ENCODE data around the gene NPHS1.
"Not testable (repeated sequence)": the region's sequence is repeated elsewhere in the genome, so short reads cannot be mapped to it uniquely, and the experiment has no call there.

Gene NPHS1

DNA sequence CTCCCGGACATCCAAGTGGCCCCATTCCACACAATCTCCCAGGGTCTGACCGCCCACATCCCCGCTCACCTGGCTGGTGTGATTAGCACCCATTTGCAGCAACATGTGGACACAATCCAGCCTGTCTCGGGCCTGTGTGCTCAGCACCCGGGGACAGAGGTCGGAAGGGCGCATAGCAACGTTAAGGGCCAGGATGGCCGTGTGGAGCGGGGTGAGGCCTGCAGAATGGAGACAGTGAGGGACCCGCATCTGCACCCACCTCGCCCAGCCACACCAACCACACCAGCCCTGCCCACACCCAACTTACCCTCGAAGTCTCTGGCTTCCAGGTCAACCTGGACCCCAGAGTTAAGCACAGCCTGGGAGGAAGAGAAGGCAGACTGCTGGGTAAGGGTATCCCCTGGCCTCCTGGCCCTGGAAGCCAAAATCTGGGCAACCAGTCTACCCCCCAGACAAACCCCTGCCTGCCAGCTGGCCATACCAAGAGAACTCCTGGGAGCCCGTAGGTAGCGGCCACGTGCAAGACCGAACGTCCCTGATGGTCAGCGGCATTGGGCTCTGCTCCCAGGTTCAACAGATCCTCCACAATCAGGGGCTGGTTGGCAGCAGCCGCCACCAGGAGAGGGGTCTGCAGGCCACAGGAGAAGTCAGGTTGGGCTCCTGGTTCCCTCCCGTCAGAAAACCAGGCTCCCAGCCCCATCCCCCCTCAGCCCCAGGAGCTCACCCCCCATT is 43.8 kb upstream of the NPHS1 start:
- peaks cover 5% of the 10 kb centered on the region; the same call in 1 of the 2 replicates for H3K36me3 ChIP-seq (ENCODE audit: insufficient read depth, low read length)
- no peak overlapping the region for H3K4me3 ChIP-seq
- DNase-seq (ENCODE audit: low read depth, low spot score) = no peak
- H3K27ac ChIP-seq = no peak overlapping the region
- no peak overlapping the region for H3K9ac ChIP-seq (ENCODE audit: insufficient read length)
- TF ChIP-seq POLR2AphosphoS5 (IDR thresholded peaks at IDR 0.05; ENCODE audit: borderline replicate concordance, low read depth, low read length) (no peak), EZH2 (IDR thresholded peaks at IDR 0.05) (no peak), FOXP2 (optimal IDR thresholded peaks at IDR 0.05; ENCODE audit: control extremely low read depth, extremely low read length, insufficient read depth) (no peak)
- H3K9me3 ChIP-seq (ENCODE audit: low read depth, low read length) = no peaks in the 10 kb centered on the region

DNA sequence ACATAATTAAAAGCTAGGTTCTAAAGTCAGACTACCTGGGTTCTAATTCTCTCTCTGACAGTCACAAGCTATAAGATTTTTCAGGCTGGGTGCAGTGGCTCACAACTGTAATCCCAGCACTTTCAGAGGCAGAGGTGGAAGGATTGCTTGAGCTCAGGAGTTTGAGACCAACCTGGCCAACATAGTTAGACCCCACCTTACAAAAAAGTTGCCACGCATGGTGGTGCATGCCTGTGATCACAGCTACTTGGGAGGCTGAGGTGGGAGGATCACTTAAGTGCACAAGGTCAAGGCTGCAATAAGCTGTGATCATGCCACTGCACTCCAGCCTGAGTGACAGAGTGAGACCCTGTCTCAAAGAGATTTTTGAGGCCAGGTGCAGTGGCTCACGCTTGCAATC is 42.0 kb upstream of the NPHS1 start:
- TF ChIP-seq FOXP2 (optimal IDR thresholded peaks at IDR 0.05; ENCODE audit: control extremely low read depth, extremely low read length, insufficient read depth) (no peak), POLR2AphosphoS5 (IDR thresholded peaks at IDR 0.05; ENCODE audit: borderline replicate concordance, low read depth, low read length) (no peak), EZH2 (IDR thresholded peaks at IDR 0.05) (no peak)
- Histone ChIP-seq H3K9me3 (ENCODE audit: low read depth, low read length) (no peaks in the 10 kb centered on the region), H3K9ac (ENCODE audit: insufficient read length) (no peak overlapping the region), H3K36me3 (ENCODE audit: insufficient read depth, low read length) (peaks cover 10% of the 10 kb centered on the region; the same call in 1 of the 2 replicates), H3K4me3 (no peak overlapping the region), H3K27ac (no peak overlapping the region)
- no peak for DNase-seq (ENCODE audit: low read depth, low spot score)

DNA sequence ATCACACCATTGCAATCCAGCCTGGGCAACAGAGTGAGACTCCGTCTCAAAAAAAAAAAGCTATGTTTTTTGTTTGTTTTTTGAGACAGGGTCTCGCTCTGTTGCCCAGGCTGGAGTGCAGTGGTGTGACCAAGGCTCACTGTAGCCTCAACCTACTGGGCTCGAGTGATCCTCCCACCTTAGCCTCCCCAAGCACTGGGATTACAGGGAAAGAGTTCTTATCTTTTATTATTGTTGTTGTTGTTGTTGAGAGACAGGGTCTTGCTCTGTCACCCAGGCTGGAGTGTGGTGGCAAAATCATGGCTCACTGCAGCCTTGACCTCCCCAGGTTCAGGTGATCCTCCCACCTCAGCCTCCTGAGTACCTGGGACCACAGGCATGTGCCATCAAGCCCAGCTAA is 39.5 kb upstream of the NPHS1 start:
- not testable (repeated sequence) for H3K9ac ChIP-seq (ENCODE audit: insufficient read length); H3K9me3 ChIP-seq (ENCODE audit: low read depth, low read length); DNase-seq (ENCODE audit: low read depth, low spot score); H3K4me3 ChIP-seq; H3K27ac ChIP-seq
- peaks cover 12% of the 10 kb centered on the region; the same call in 1 of the 2 replicates for H3K36me3 ChIP-seq (ENCODE audit: insufficient read depth, low read length)

DNA sequence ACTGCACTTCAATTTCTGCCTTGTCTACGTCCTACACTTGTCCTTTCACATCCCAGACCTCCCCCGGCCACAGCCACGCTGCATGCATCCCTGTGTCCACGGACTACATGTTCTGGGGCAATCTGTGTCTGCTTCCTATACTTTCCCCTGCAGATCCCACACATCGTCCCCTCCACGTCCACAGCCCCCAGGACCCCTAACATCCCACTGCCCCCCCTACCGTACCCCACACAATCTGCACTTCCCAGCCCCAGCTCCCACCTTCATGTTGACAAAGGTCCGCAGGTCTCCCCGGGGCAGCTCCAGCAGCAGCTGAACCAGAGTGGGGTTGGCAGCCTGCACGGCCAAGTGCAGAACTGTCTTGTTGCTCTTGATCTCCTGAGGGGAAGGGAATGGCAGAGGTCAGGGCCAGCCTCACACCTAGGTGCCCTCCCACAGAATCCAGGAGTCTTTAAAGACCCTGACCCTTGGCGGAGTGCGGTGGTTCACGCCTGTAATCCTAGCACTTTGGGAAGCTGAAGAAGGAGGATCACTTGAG is 37.9 kb upstream of the NPHS1 start:
- H3K4me3 ChIP-seq = no peak overlapping the region
- H3K9me3 ChIP-seq (ENCODE audit: low read depth, low read length) = no peaks in the 10 kb centered on the region
- no peak for DNase-seq (ENCODE audit: low read depth, low spot score)
- no peak overlapping the region for H3K9ac ChIP-seq (ENCODE audit: insufficient read length)
- TF ChIP-seq POLR2AphosphoS5 (IDR thresholded peaks at IDR 0.05; ENCODE audit: borderline replicate concordance, low read depth, low read length) = no peak
- no peak for TF ChIP-seq FOXP2 (optimal IDR thresholded peaks at IDR 0.05; ENCODE audit: control extremely low read depth, extremely low read length, insufficient read depth)
- TF ChIP-seq EZH2 (IDR thresholded peaks at IDR 0.05) = no peak
- no peak overlapping the region for H3K27ac ChIP-seq
- H3K36me3 ChIP-seq (ENCODE audit: insufficient read depth, low read length) = peaks cover 6% of the 10 kb centered on the region; the same call in 1 of the 2 replicates

DNA sequence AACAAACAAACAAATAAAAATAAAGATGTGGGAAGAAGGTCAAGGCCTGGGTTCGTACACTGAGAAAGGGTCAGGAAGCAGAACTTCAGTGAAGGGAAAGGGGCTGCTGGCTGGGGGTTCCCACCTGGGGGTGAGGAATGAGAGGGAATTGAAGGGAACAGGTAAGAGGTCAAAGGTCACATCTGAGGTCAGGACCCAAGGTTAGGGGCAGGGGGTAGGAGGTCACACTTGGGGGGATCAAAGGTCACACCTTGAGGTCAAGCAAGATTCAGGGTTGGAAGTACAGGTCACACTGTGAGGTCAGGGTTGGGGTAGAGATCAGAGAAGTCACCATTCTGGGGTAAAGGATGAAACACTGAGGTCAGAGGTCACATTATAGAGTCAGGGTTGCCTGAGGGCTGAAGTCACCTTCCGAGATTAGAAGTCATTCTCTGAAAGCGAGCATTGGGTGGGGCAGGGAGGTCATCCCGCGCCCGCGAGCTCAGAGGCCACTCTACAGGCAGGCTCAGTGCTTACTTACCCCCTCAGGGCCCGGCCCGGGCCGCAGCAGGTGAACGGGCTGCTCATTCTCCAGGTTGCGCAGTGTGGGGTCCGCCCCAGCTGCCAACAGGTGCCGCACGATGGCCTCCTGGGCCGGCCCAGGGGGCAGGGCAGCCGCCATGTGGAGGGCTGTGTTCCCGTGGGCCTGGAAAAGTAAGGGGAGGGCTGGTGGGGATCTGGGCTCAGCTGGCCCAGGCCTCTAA is 37.2 kb upstream of the NPHS1 start:
- Histone ChIP-seq H3K36me3 (ENCODE audit: insufficient read depth, low read length) (peaks cover 6% of the 10 kb centered on the region; the same call in 1 of the 2 replicates), H3K9me3 (ENCODE audit: low read depth, low read length) (no peaks in the 10 kb centered on the region), H3K4me3 (no peak overlapping the region), H3K9ac (ENCODE audit: insufficient read length) (no peak overlapping the region), H3K27ac (no peak overlapping the region)
- TF ChIP-seq EZH2 (IDR thresholded peaks at IDR 0.05) (no peak), POLR2AphosphoS5 (IDR thresholded peaks at IDR 0.05; ENCODE audit: borderline replicate concordance, low read depth, low read length) (no peak), FOXP2 (optimal IDR thresholded peaks at IDR 0.05; ENCODE audit: control extremely low read depth, extremely low read length, insufficient read depth) (no peak)
- no peak for DNase-seq (ENCODE audit: low read depth, low spot score)

DNA sequence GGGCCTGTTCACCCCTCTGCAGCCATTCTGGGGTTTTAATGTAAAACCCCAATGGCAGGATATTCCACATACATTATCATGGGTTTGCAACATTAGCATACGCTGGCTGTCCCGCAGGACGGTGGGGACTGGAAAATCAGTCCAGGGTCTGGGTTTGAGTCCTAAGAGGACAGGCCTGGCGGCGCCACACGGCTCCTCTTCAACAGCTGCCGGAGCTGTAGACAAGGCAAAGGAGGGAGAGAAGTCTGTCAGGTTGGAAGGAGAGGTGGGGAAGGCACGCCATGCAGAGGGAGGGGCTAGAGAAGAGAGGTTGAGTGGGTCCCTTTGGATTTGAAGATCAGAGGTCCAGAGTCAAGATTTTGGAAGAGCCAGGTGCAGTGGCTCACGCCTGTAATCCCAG is 36.1 kb upstream of the NPHS1 start:
- no peak overlapping the region for H3K4me3 ChIP-seq
- H3K27ac ChIP-seq = no peak overlapping the region
- H3K9me3 ChIP-seq (ENCODE audit: low read depth, low read length) = no peaks in the 10 kb centered on the region
- DNase-seq (ENCODE audit: low read depth, low spot score) = no peak
- peaks cover 6% of the 10 kb centered on the region; the same call in 1 of the 2 replicates for H3K36me3 ChIP-seq (ENCODE audit: insufficient read depth, low read length)
- TF ChIP-seq POLR2AphosphoS5 (IDR thresholded peaks at IDR 0.05; ENCODE audit: borderline replicate concordance, low read depth, low read length) (no peak), FOXP2 (optimal IDR thresholded peaks at IDR 0.05; ENCODE audit: control extremely low read depth, extremely low read length, insufficient read depth) (no peak), EZH2 (IDR thresholded peaks at IDR 0.05) (no peak)
- no peak overlapping the region for H3K9ac ChIP-seq (ENCODE audit: insufficient read length)

DNA sequence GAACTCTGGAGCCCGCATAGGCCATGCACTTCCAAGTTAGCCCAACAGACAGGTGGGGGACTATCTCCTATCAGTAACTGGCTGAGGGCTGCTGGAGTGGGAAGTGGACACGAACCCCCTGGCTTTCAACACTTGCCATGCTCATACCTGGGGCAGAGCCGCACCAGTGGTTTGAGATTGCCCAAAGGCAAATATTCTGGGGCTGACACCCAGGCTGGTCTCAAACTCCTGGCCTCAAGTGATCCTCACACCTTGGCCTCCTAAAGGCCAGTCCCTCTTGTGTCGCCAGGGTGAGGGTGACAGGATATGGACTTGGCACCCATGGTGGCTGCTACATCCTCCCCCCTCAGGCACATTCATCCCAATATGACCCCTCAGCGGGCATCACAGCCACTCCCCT is 34.9 kb upstream of the NPHS1 start:
- peaks cover 6% of the 10 kb centered on the region; the same call in 1 of the 2 replicates for H3K36me3 ChIP-seq (ENCODE audit: insufficient read depth, low read length)
- H3K9me3 ChIP-seq (ENCODE audit: low read depth, low read length) = no peaks in the 10 kb centered on the region
- TF ChIP-seq POLR2AphosphoS5 (IDR thresholded peaks at IDR 0.05; ENCODE audit: borderline replicate concordance, low read depth, low read length) = no peak
- no peak for TF ChIP-seq FOXP2 (optimal IDR thresholded peaks at IDR 0.05; ENCODE audit: control extremely low read depth, extremely low read length, insufficient read depth)
- TF ChIP-seq EZH2 (IDR thresholded peaks at IDR 0.05) = no peak

DNA sequence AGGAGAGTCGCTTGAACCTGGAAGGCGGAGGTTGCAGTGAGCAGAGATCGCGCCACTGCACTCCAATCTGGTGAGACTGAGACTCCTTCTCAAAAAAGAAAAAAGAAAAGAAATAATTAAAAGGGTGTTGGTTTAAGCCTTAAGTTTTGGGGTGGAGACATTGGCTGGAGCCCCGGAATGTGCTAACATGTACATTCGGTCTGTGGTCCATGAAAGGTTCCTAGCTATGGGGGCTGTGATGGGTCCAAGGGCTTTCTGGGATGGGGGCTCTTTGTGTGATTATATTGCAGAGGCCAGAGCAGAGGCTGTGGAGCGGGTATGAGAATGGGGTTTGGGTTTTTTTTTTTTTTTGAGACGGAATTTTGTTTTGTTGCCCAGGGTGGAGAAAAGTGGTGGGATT is 33.6 kb upstream of the NPHS1 start:
- TF ChIP-seq FOXP2 (optimal IDR thresholded peaks at IDR 0.05; ENCODE audit: control extremely low read depth, extremely low read length, insufficient read depth) (no peak), EZH2 (IDR thresholded peaks at IDR 0.05) (no peak), POLR2AphosphoS5 (IDR thresholded peaks at IDR 0.05; ENCODE audit: borderline replicate concordance, low read depth, low read length) (no peak)
- peaks cover 6% of the 10 kb centered on the region; the same call in 1 of the 2 replicates for H3K36me3 ChIP-seq (ENCODE audit: insufficient read depth, low read length)
- H3K4me3 ChIP-seq = no peak overlapping the region
- H3K27ac ChIP-seq = no peak overlapping the region
- H3K9ac ChIP-seq (ENCODE audit: insufficient read length) = no peak overlapping the region
- no peak for DNase-seq (ENCODE audit: low read depth, low spot score)
- no peaks in the 10 kb centered on the region for H3K9me3 ChIP-seq (ENCODE audit: low read depth, low read length)

More for the DNA sequence above, 34.9 kb upstream of the NPHS1 start:
- no peak overlapping the region for H3K4me3 ChIP-seq
- no peak overlapping the region for H3K27ac ChIP-seq
- no peak overlapping the region for H3K9ac ChIP-seq (ENCODE audit: insufficient read length)
- no peak for DNase-seq (ENCODE audit: low read depth, low spot score)

Measured in SK-N-MC (cell line).